Measurements from ENCODE around the gene ARNT2.
"Not testable (repeated sequence)": the region's sequence is repeated elsewhere in the genome, so short reads cannot be mapped to it uniquely, and the experiment has no call there.

The ARNT2 gene

GRCh38 chr15:80643431-80643951 is 239.3 kb downstream of the ARNT2 start:
- no peak for DNase-seq (ENCODE audit: low read depth in 2 of 3, low spot score in 1 of 3)

GRCh38 chr15:80645494-80646065 is 241.4 kb downstream of the ARNT2 start:
- no peak for DNase-seq (ENCODE audit: low read depth in 2 of 3, low spot score in 1 of 3)

- not testable (repeated sequence) for DNase-seq (ENCODE audit: low read depth in 2 of 3, low spot score in 1 of 3)
Observed at GRCh38 chr15:80647424-80647823, 243.2 kb downstream of the ARNT2 start.
